ENCODE results near the gene CA11.

- TF ChIP-seq GABPA (IDR thresholded peaks at IDR 0.05; ENCODE audit: low read depth): no peak
- no peak for TF ChIP-seq CTCF (IDR thresholded peaks at IDR 0.05; ENCODE audit: insufficient read depth, low read length)
- TF ChIP-seq POLR2AphosphoS5 (IDR thresholded peaks at IDR 0.05; ENCODE audit: low read depth): no peak
- no peak for TF ChIP-seq REST (IDR thresholded peaks at IDR 0.05; ENCODE audit: insufficient replicate concordance, low read depth)
- no peak for TF ChIP-seq SPI1 (IDR thresholded peaks at IDR 0.05; ENCODE audit: borderline replicate concordance, low read depth)
Measured at GRCh38 chr19:48674216-48674809, 28.3 kb upstream of the CA11 start.
